ENCODE data around the gene SOHLH1. TPM values are rescaled to one million over a fixed set of nuclear protein-coding genes. Genes with fewer than 3 reads are reported as not detected.

Gene SOHLH1
- total RNA-seq, 1 donor from 2014 or later = not detected

GRCh38 chr9:135705376-135705775 lies 6.1 kb upstream of the SOHLH1 start:
- DNase-seq (ENCODE audit: extremely low read depth, low read depth, low spot score) = no peak

- no peak for DNase-seq (ENCODE audit: extremely low read depth, low read depth, low spot score)
Measured at GRCh38 chr9:135704483-135704882, 5.2 kb upstream of the SOHLH1 start.

- DNase-seq (ENCODE audit: extremely low read depth, low read depth, low spot score) = no peak
Measured at GRCh38 chr9:135703726-135704125, 4.4 kb upstream of the SOHLH1 start.

GRCh38 chr9:135701959-135702721 lies 2.9 kb upstream of the SOHLH1 start, which contains the start of gene KCNT1:
Gene KCNT1 (plus strand): TSS chr9:135702185. CDS start chr9:135702259, 74 bp downstream.
- DNase-seq (ENCODE audit: extremely low read depth, low read depth, low spot score) = no peak

- no peak for DNase-seq (ENCODE audit: extremely low read depth, low read depth, low spot score)
Measured at GRCh38 chr9:135701067-135701958, 2.0 kb upstream of the SOHLH1 start.

- DNase-seq (ENCODE audit: extremely low read depth, low read depth, low spot score) = no peak
Measured at GRCh38 chr9:135700525-135700924, 1.2 kb upstream of the SOHLH1 start.

GRCh38 chr9:135698767-135699166 lies 514 bp downstream of the SOHLH1 start:
- no peak for DNase-seq (ENCODE audit: extremely low read depth, low read depth, low spot score)

- no peak for DNase-seq (ENCODE audit: extremely low read depth, low read depth, low spot score)
Measured at GRCh38 chr9:135698236-135698635, 1.0 kb downstream of the SOHLH1 start.

- no peak for DNase-seq (ENCODE audit: extremely low read depth, low read depth, low spot score)
Measured at GRCh38 chr9:135697226-135697625, 2.1 kb downstream of the SOHLH1 start.

- no peak for DNase-seq (ENCODE audit: extremely low read depth, low read depth, low spot score)
Measured at GRCh38 chr9:135696446-135696845, 2.8 kb downstream of the SOHLH1 start.

GRCh38 chr9:135695642-135696041 lies 3.6 kb downstream of the SOHLH1 start:
- no peak for DNase-seq (ENCODE audit: extremely low read depth, low read depth, low spot score)

GRCh38 chr9:135695036-135695435 lies 4.2 kb downstream of the SOHLH1 start:
- no peak for DNase-seq (ENCODE audit: extremely low read depth, low read depth, low spot score)

- no peak for DNase-seq (ENCODE audit: extremely low read depth, low read depth, low spot score)
Measured at GRCh38 chr9:135694414-135694813, 4.9 kb downstream of the SOHLH1 start.

GRCh38 chr9:135693771-135694170 lies 5.5 kb downstream of the SOHLH1 start:
- no peak for DNase-seq (ENCODE audit: extremely low read depth, low read depth, low spot score)

GRCh38 chr9:135693265-135693664 lies 6.0 kb downstream of the SOHLH1 start:
- DNase-seq (ENCODE audit: extremely low read depth, low read depth, low spot score) = no peak

- no peak for DNase-seq (ENCODE audit: extremely low read depth, low read depth, low spot score)
Measured at GRCh38 chr9:135692410-135692809, 6.9 kb downstream of the SOHLH1 start.

GRCh38 chr9:135690836-135691570 lies 8.3 kb downstream of the SOHLH1 start:
- DNase-seq (ENCODE audit: extremely low read depth, low read depth, low spot score) = no peak

GRCh38 chr9:135689011-135689410 lies 10.3 kb downstream of the SOHLH1 start:
- no peak for DNase-seq (ENCODE audit: extremely low read depth, low read depth, low spot score)

GRCh38 chr9:135687216-135687615 lies 12.1 kb downstream of the SOHLH1 start:
- DNase-seq (ENCODE audit: extremely low read depth, low read depth, low spot score) = no peak

- no peak for DNase-seq (ENCODE audit: extremely low read depth, low read depth, low spot score)
Measured at GRCh38 chr9:135684691-135685090, 14.6 kb downstream of the SOHLH1 start.

GRCh38 chr9:135683401-135684034 lies 15.8 kb downstream of the SOHLH1 start:
- DNase-seq (ENCODE audit: extremely low read depth, low read depth, low spot score) = no peak
